OCI-LY7 (cell line): Measurements from ENCODE around the gene LRRC18. TPM values are rescaled to one million over a fixed set of nuclear protein-coding genes. Genes with fewer than 3 reads are reported as not detected.

Source experiments
- BruUV-seq: library from RNA; stranded (reverse); fragments of 400-500 nt; replicated peaks from 2 replicates; lab custom pipeline; 2021; lab: Mats Ljungman, UMichigan
- CTCF ChIA-PET: fragments of 300-600 bp; sonication (Branson Sonifier 250); formaldehyde crosslinking; loops from one replicate; lab custom pipeline; 2022; ENCODE audit warnings: antibody characterized with exemption; ENCODE audit not compliant: unreplicated experiment; lab: Charles Lee
- POLR2A ChIA-PET: fragments of 300-600 bp; sonication (Branson Sonifier 250); formaldehyde crosslinking; loops from one replicate; lab custom pipeline; 2022; ENCODE audit warnings: antibody characterized with exemption; lab: Charles Lee
- DNase-seq: peaks from one replicate; pipeline ENCODE4 v3.0.0-alpha.2; 2015; ENCODE audit warnings: low spot score
- H2AFZ ChIP-seq: fragments of 200-600 bp; sonication (generic), shearing (Covaris generic); 2 replicates; pipeline ENCODE4 v1.6.1; 2014; ENCODE audit warnings: mild to moderate bottlenecking, antibody characterized with exemption, low read length, moderate library complexity
- H3K27ac ChIP-seq: fragments of 200-600 bp; sonication (generic); 2 replicates; pipeline ENCODE4 v1.5.1; 2014; ENCODE audit warnings: mixed run types, low read depth, mild to moderate bottlenecking, moderate library complexity, low read length, inconsistent platforms; ENCODE audit not compliant: poor library complexity, severe bottlenecking
- H3K36me3 ChIP-seq: fragments of 200-600 bp; sonication (generic); 2 replicates; pipeline ENCODE4 v1.6.1; 2014; ENCODE audit warnings: mild to moderate bottlenecking, antibody characterized with exemption, low read length, moderate library complexity, mixed read lengths; ENCODE audit not compliant: insufficient read depth
- H3K4me1 ChIP-seq: fragments of 200-600 bp; sonication (generic); 2 replicates; pipeline ENCODE4 v1.5.1; 2014; ENCODE audit warnings: mild to moderate bottlenecking, low read length; ENCODE audit not compliant: insufficient read depth, poor library complexity, severe bottlenecking
- H3K4me2 ChIP-seq: fragments of 200-600 bp; sonication (generic); 2 replicates; pipeline ENCODE4 v1.6.1; 2014; ENCODE audit warnings: mild to moderate bottlenecking, low read length
- H3K4me3 ChIP-seq: fragments of 200-600 bp; sonication (generic); 2 replicates; pipeline ENCODE4 v1.5.1; 2014; ENCODE audit warnings: mild to moderate bottlenecking, low read depth, low read length; ENCODE audit not compliant: poor library complexity, severe bottlenecking
- H3K79me2 ChIP-seq: fragments of 200-600 bp; sonication (generic); 2 replicates; pipeline ENCODE4 v1.6.1; 2016; ENCODE audit warnings: low read depth, mild to moderate bottlenecking, low read length, moderate library complexity, mixed read lengths; ENCODE audit not compliant: insufficient read depth
- H3K9me2 ChIP-seq: fragments of 200-600 bp; sonication (generic); 2 replicates; pipeline ENCODE4 v1.6.1; 2016; ENCODE audit warnings: mild to moderate bottlenecking, low read length, mixed read lengths; ENCODE audit not compliant: insufficient read depth
- H3K9me3 ChIP-seq: fragments of 200-600 bp; sonication (generic); 2 replicates; pipeline ENCODE4 v1.6.1; 2014; ENCODE audit warnings: mild to moderate bottlenecking, mixed run types, low read length, mixed read lengths
- H4K20me1 ChIP-seq: fragments of 200-600 bp; sonication (generic); 2 replicates; pipeline ENCODE4 v1.6.1; 2014; ENCODE audit warnings: mild to moderate bottlenecking, antibody characterized with exemption, low read length, moderate library complexity, mixed read lengths; ENCODE audit not compliant: insufficient read depth
- CTCF ChIP-seq: fragments of 200-600 bp; sonication (generic); conservative IDR thresholded peaks from 2 replicates; pipeline ENCODE4 v1.5.1; 2014; ENCODE audit warnings: mild to moderate bottlenecking, antibody characterized with exemption, low read length, moderate library complexity, mixed read lengths
- EZH2phosphoT487 ChIP-seq: fragments of 200-600 bp; sonication (generic); IDR thresholded peaks from 2 replicates; pipeline ENCODE4 v1.6.1; 2018; ENCODE audit warnings: low read depth, borderline replicate concordance, mild to moderate bottlenecking, mixed run types, antibody characterized with exemption, low read length, moderate library complexity, mixed read lengths
- intact Hi-C: fragments of 100-400 bp; cut with micrococcal nuclease; formaldehyde crosslinking; loops from one replicate; pipeline ENCODE4 v1.10.0; 2022; ENCODE audit not compliant: unreplicated experiment
- total RNA-seq, 2 experiments: library from RNA; depleted of rRNA in 1 of 2; stranded (reverse); fragments of >200 nt in 1 of 2; shearing (Covaris generic) in 1 of 2; gene quantifications; 2 replicates each; pipeline ENCODE4 v1.2.3, GENCODE V29; 2014 to 2022

LRRC18 gene
- total RNA-seq, 2 experiments from 2014 or later: not detected

DNA sequence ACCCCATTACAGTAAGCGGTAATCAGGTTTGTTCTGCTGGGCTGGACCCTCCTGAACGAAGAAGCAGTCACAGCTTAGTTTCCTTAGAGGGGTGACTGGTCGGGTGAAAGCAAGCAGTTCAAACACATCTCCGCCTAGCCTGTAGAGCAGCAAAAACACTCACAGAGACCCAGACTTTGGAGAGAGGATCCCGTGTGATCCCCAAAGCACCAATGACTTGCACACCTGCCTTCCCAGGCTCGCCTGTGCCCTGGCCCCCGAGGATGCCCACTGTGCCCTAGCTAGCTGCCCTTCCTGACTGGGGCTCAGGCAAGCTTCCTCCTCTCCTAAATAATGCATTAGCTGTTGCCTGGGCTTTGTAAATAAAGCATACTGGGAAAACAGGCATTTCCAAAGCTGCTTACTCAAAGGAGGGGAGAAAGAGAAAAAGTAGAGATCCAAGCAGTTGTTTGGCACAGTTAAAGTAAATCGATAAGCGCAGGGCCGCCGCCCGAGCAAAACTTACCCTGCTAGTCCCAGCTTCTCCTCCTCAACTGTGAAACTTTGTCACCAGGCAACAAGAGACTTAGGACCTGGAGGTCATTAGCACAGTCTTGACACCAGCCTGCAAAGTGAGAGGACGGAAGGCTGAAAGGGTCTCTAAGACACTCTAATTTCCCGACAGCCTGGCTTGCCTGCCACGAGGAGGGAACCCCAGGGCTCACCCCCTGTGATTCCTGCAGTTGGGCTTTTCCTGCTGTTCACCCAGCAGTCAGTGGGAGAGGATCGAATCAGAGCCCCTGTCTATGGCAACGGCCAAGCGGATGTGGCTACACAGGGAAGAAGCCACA lies 4.8 kb downstream of the LRRC18 start:
- Histone ChIP-seq H3K4me3 (no peak overlapping the region), H3K9me2 (no peaks in the 10 kb centered on the region), H3K4me2 (no peak overlapping the region), H4K20me1 (no peaks in the 10 kb centered on the region), H3K36me3 (peaks cover 4% of the 10 kb centered on the region; the same call in 1 of the 2 replicates), H3K79me2 (no peaks in the 10 kb centered on the region), H3K9me3 (no peaks in the 10 kb centered on the region), H3K4me1 (no peaks in the 10 kb centered on the region), H3K27ac (no peak overlapping the region), H2AFZ (no peak overlapping the region)
- intact Hi-C loops: no loop called here
- DNase-seq: no peak
- no TSS peak for BruUV-seq
- no peak for TF ChIP-seq EZH2phosphoT487
- TF ChIP-seq CTCF: no peak
- CTCF ChIA-PET: no interaction called here
- POLR2A ChIA-PET: no interaction called here

- TF ChIP-seq EZH2phosphoT487 (no peak), CTCF (no peak)
- BruUV-seq: no TSS peak
Measured at GRCh38 chr10:48932831-48933664, 6.6 kb downstream of the LRRC18 start.

More at GRCh38 chr10:48932831-48933664, 6.6 kb downstream of the LRRC18 start:
- POLR2A ChIA-PET: interaction anchor here (0.6 to 1.0 kb wide), 5 partner anchors 8 to 383 kb away, joined by 3 to 7 read pairs (median 4); no protein-coding TSS in a partner anchor
- DNase-seq: no peak
- no peaks in the 10 kb centered on the region for H3K4me1 ChIP-seq
- CTCF ChIA-PET: no interaction called here
- H3K9me2 ChIP-seq: no peaks in the 10 kb centered on the region
- H4K20me1 ChIP-seq: no peaks in the 10 kb centered on the region
- no peak overlapping the region for H3K4me2 ChIP-seq
- no peak overlapping the region for H2AFZ ChIP-seq
- H3K27ac ChIP-seq: no peak overlapping the region
- H3K79me2 ChIP-seq: no peaks in the 10 kb centered on the region
- H3K4me3 ChIP-seq: no peak overlapping the region
- intact Hi-C loops: no loop called here
- peaks cover 4% of the 10 kb centered on the region; the same call in 1 of the 2 replicates for H3K36me3 ChIP-seq
- H3K9me3 ChIP-seq: no peaks in the 10 kb centered on the region
